Stimulated activated CD4-positive, alpha-beta T cell treated with anti-CD3 and anti-CD28 coated beads, Interleukin-4, amount 100 ng/mL, for 1 hour (primary cell): ENCODE measurements around the gene ZNHIT1.
"Not testable (repeated sequence)": the region's sequence is repeated elsewhere in the genome, so short reads cannot be mapped to it uniquely, and the experiment has no call there.

Experiments used
- DNase-seq: peaks from one replicate; pipeline ENCODE4 v3.0.0-alpha.2; 2020

Gene ZNHIT1

DNA sequence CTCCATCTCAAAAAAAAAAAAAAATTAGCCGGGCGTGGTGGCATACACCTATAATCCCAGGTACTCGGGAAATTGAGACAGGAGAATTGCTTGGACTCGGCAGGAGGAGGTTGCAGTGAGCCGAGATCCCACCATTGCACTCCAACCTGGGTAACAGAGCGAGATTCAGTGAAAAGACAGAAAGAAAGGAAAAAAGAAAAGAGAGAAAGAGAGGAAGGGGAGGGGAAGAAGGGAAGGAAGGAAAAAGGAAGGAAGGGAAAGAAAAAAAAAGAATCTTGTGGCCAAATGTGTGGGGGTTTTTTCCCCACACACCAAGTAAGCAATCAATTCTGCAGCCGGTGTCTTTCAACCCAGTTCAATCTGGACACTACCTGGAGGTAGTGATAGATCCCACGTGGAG is 28.9 kb upstream of the ZNHIT1 start:
- no peak for DNase-seq

DNA sequence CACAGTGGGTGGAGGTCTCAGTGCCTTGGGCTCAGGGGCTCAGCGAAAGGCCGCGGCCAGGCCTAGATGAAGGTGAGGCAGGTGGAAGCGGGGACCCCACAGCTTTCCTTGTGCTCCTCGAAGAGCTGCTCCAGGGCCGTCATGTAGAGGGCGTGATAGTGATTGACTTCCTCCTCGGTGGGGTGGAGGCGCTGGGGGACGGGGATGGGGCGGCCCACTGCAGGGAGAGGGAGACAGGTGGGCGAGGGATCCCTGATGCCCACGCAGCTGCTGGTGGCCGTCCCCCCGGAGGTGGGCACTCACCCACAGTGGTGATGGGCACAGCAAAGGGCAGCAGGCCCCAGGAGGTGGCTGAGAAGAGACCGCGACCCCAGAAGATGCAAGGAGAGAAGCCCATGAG is 22.1 kb upstream of the ZNHIT1 start:
- no peak for DNase-seq

- DNase-seq, result no peak
Observed at GRCh38 chr7:101197991-101198390, 20.0 kb upstream of the ZNHIT1 start.

DNA sequence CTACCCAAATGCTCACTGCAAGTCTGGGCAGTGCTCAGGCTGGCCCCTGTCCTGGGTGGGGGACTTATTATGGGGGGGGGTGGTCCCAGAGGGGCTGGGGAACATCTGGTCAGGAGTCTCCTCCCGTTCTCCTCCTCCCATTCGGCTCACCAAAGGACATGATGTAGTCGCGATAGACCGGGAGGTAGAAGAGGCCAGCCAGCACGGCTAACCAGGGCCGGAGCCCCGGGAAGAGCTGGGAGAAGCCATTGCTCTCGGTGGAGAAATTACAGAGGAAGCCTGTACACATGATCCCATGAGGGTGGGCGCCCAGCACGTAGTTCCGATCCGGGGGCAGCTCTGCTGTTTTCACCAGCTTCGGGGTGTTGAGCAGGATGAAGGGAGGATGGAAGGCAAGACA is 19.5 kb upstream of the ZNHIT1 start:
- no peak for DNase-seq

- DNase-seq, result not testable (repeated sequence)
Observed at GRCh38 chr7:101199522-101199921, 18.4 kb upstream of the ZNHIT1 start.

DNA sequence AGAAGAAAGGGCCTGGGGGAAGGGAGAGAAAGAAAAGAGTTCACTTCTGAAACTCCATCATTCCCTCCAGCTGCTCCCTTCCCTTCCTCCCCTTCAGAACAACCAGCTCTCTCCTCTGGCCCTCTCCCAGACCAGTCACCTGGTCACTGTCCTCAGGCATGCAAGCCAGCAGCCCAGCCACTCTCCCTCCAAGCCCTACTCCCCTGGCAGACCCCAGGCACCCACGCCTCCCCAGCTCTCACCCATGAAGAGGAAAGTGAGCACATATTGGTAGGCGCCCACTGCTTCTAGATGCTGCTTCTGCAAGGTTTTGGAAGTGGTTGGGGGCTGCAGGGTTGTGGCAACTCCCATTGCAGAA is 17.5 kb upstream of the ZNHIT1 start:
- no peak for DNase-seq

DNA sequence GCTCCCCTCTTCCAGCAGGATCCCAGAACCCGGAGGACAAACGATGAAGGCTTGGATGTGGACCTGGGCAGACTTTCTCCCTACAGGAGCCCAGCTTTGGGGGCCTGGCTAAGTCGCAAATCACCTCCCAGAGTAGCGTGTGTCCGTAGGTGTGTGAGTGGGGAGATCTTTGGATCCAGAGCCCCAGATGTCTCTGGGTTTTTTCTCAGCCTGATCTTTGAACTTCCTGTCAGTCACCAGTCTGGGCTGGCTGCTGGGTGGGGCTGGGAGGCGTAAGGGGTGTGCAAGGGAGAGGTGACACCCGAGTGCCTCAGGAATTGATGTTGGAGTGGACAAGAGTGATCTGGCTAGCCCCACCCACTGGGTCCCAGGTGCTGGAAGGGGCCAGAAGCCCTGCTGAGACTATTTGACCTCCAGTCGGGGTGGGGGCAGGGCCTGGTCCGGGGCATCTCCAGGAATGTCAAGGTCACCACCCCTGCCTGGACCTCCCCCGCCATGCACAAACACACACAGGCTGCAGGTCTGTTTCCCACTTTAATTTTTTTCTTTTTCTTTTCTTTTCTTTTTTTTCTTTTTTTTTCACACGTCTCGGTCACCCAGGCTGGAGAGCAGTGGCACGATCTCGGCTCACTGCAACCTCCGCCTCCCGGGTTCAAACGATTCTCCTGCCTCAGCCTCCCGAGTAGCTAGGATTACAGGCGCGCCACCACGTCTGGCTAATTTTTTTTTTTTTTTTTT is 16.9 kb upstream of the ZNHIT1 start, which contains the start of gene MOGAT3:
MOGAT3 (minus strand) TSS at position 175 of the 738 bp plus-strand sequence. CDS start 182 bp downstream, outside the sequence.
- no peak for DNase-seq

GRCh38 chr7:101201695-101202602 is 16.0 kb upstream of the ZNHIT1 start:
- no peak for DNase-seq

DNA sequence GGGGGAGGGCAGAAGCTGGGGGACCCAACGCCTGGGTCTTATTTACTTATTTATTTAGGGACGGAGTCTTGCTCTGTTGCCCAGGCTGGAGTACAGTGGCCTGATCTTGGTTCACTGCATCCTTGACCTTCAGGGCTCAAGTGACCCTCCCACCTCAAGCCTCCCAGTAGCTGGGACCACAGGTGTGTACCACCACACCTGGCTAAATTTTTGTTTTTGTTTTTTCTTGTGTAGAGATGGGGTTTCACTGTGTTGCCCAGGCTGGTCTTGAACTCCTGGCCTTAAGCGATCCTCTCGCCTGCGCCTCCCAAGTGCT is 15.4 kb upstream of the ZNHIT1 start:
- no peak for DNase-seq

DNA sequence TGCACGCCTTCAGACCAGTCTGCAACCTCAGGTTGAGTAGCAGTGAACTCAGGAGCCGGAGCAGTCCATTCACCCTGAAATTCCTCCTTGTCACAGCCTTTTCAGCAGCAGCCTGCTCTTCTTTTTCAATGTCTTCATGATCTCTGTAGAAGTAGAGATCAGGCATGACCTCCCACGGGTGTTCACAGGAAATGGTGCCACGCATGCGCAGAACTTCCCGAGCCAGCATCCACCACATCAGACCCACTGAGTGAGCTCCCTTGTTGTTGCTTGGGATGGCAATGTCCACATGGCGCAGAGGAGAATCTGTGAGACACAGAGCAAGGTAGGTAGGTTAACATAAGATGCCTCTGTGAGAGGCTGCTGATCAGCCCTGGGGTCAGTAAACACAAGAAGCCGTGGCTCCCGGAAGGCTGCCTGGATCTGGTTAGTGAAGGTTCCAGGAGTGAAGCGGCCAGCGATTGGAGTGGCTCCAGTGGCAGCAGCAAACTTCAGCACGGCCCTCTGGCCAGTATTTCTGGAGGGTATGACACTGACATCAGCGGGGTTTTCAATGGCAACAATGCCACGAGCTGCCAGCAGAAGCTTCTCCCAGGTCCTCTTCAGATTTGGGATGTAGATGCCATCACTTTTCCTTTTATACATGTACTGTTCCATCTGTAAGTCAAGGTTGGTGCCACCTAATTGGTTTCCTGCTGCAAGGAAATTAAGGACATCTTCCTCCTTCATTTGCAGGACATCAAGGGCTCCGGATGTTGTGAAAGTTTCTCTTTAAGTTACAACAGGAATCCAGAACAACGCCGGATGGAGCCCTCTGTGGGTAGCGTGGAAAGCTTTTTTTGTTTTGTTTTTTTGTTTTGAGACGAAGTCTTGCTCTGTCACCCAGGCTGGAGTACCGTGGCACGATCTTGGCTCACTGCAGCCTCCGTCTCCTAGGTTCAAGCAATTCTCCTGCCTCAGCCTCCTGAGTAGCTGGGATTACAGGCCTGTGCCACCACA is 13.9 kb upstream of the ZNHIT1 start:
- not testable (repeated sequence) for DNase-seq

GRCh38 chr7:101205901-101206664 is 11.9 kb upstream of the ZNHIT1 start:
- no peak for DNase-seq

DNA sequence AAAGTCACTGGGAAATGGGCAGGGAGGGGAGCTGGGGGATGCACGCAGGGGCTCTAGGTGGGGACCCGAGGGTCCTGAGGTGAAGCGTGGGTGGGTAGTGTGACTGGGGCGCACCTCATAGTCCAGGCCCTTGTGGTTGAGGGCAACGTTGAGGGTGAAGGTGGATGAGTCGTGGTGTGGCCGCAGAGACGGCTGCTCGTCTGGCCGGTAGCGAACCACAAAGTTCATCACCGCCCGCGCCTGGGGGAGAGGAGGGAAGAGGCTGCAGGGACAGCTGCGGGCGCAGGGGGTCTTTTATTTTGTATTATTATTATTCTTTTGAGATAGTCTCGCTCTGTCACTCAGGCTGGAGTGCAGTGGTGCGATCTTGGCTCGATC is 11.3 kb upstream of the ZNHIT1 start:
- no peak for DNase-seq

GRCh38 chr7:101207459-101207858 is 10.5 kb upstream of the ZNHIT1 start:
- DNase-seq, result no peak

- DNase-seq, result no peak
Observed at GRCh38 chr7:101208794-101209193, 9.2 kb upstream of the ZNHIT1 start.

DNA sequence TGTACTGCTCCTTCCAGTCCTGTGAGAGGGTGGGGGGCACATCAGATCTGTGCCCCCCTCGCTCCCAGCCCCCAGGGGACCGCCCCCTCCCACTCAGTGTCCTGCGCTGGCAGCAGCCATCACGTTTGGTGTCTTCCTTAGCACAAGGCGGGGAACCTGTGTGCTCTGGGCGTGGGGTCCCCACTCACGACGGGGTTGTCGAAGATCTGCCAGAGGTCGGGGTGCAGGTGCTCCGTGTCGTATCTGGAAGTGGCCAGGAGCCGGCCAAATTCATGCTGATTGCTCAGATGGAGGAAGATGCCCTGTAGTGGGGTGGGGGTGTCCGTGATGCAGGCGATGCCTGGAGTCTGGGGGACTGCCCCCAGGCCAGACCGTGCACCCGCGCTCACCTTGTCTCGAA is 7.8 kb upstream of the ZNHIT1 start:
- DNase-seq, result no peak

DNA sequence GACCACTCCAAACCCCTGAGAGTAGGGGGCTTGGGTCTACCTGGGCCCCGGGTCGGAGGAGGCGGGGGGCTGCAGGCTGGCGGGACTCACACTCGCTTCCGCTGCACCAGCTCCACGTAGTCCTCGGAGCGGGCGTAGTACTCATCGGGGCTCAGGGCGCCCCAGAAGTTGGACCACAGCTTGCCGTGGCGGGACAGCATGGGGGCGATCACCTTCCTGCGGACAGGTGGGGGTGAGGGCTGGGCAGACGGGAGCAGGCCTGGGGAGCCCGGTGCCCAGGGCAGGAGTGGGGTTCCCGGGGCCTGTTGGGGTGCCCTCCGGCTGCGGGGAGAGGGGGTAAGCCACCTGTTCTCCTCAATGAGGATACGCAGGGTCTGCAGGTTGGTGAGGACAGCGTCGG is 6.5 kb upstream of the ZNHIT1 start:
- no peak for DNase-seq

- DNase-seq, result no peak
Observed at GRCh38 chr7:101212014-101212413, 6.0 kb upstream of the ZNHIT1 start.

GRCh38 chr7:101216001-101216859 is 1.7 kb upstream of the ZNHIT1 start:
- no peak for DNase-seq

DNA sequence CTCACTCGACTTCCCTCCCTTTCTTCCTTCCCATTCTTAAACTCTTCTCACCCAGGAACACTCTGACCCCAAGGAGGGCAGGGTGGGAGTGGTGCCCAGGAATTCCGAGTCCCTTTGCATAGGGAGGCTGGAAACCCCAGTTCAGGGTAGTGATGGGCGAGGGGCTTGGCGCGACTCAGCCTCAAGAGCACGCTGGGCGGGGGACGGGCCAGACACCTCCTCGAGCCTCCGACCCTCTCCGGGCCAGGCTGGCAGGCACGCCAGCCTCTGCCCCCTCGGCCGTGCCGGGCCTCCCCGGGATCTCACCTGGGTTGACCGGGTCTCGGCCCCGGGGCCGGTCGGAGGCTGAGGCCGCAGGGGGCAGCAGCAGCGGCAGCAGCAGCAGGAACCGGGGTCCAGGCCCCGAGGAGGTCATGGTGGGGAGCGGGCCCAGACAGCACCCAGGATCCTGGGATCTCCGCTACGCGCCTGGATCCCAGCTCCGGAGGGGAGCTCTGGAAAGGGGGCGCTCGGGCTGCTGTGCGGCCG is 1.0 kb upstream of the ZNHIT1 start:
- no peak for DNase-seq

GRCh38 chr7:101218236-101219125 is 516 bp downstream of the ZNHIT1 start:
- DNase-seq, result no peak
